A673 (cell line): Measurements from ENCODE around the gene NAP1L5.

ENCODE experiments used
- EZH2 ChIP-seq: fragments of 200-600 bp; sonication (generic); IDR thresholded peaks from 2 replicates; pipeline ENCODE4 v1.6.1; 2017; ENCODE audit warnings: borderline replicate concordance, low read depth, mild to moderate bottlenecking, mixed read lengths, antibody characterized with exemption, low read length; ENCODE audit not compliant: poor library complexity, severe bottlenecking
- TF ChIP-seq, protein P1 (sequence below): fragments of 300-800, 200-600 bp; sonication (generic); conservative IDR thresholded peaks from 2 replicates; pipeline ENCODE4 v1.5.1; 2017; ENCODE audit warnings: low read depth, mild to moderate bottlenecking, antibody characterized with exemption, low read length, moderate library complexity, mixed read lengths

DNA sequence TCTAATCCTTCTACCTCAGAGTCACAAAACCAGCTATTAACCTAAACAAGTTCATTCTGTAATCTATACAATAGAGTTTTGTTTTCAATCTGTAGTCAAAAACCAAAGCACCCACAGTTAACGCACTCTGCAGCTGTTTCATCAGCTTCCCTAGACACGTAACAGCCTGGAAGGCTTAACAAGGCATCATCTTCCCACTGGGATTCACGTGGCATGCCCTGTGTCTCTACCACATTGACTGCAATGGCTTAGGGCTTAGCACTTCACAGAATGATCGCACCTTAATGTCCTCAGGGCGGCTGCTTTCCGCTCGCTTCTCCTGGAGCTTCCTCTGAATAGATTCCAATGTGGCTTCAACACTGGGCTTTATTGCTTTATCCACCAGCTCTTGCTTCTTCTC lies 49.7 kb upstream of the NAP1L5 start:
- TF ChIP-seq, protein P1, sequence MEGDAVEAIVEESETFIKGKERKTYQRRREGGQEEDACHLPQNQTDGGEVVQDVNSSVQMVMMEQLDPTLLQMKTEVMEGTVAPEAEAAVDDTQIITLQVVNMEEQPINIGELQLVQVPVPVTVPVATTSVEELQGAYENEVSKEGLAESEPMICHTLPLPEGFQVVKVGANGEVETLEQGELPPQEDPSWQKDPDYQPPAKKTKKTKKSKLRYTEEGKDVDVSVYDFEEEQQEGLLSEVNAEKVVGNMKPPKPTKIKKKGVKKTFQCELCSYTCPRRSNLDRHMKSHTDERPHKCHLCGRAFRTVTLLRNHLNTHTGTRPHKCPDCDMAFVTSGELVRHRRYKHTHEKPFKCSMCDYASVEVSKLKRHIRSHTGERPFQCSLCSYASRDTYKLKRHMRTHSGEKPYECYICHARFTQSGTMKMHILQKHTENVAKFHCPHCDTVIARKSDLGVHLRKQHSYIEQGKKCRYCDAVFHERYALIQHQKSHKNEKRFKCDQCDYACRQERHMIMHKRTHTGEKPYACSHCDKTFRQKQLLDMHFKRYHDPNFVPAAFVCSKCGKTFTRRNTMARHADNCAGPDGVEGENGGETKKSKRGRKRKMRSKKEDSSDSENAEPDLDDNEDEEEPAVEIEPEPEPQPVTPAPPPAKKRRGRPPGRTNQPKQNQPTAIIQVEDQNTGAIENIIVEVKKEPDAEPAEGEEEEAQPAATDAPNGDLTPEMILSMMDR: no peak
- TF ChIP-seq EZH2: no peak
